Adrenal gland (tissue), 12 donors: Measurements from ENCODE around the gene ABCC11. TPM values are rescaled to one million over a fixed set of nuclear protein-coding genes. Genes with fewer than 3 reads are reported as not detected.
A peak's percentile ranks its signal among the peaks of the same experiment; 100 is the strongest.

Source experiments
- DNase-seq, 7 donors: peaks; one replicate each; pipeline ENCODE4 v3.0.0-alpha.2; 2019 to 2020
- H3K27ac ChIP-seq, 5 donors: fragments of 200-600 bp; sonication (generic) in 4 of 5; 1 replicate in 3 of 5; 2 replicates in 2 of 5; pipeline versions ENCODE4 v1.5.1 to v1.8.0; 2016 to 2020; ENCODE audit warnings: mild to moderate bottlenecking in 1 of 5
- H3K27me3 ChIP-seq: fragments of 200-600 bp; 2 replicates; pipeline ENCODE4 v1.8.0; 2021
- H3K36me3 ChIP-seq, 2 donors: fragments of 200-600 bp; replicated peaks in 1 of 2; 1 replicate in 1 of 2; 2 replicates in 1 of 2; pipeline versions ENCODE4 v1.5.1 to v1.8.0; 2018 to 2022
- H3K4me1 ChIP-seq, 2 donors: fragments of 200-600 bp; replicated peaks in 1 of 2; 1 replicate in 1 of 2; 2 replicates in 1 of 2; pipeline versions ENCODE4 v1.5.1 to v1.8.0; 2018 to 2021
- H3K4me3 ChIP-seq, 4 donors: fragments of 200-600 bp; sonication (generic) in 3 of 4; one replicate each; pipeline ENCODE4 v1.5.1; 2016 to 2018
- H3K9me3 ChIP-seq, 3 donors: fragments of 200-600 bp; sonication (generic) in 1 of 3; replicated peaks in 1 of 3; 1 replicate in 2 of 3; 2 replicates in 1 of 3; pipeline versions ENCODE4 v1.5.1 to v1.8.0; 2016 to 2021
- CTCF ChIP-seq, 6 experiments: fragments of 450-650 bp in 4 of 6; fragments of 200-600 bp in 2 of 6; sonication (generic) in 1 of 6; IDR thresholded peaks; 1 replicate in 5 of 6; 2 replicates in 1 of 6; pipeline versions ENCODE4 v1.5.1 to v1.8.0; 2016 to 2021; ENCODE audit warnings: antibody characterized with exemption in 6 of 6, mild to moderate bottlenecking in 2 of 6, moderate library complexity in 1 of 6
- POLR2A ChIP-seq, 2 donors: fragments of 450-650 bp; IDR thresholded peaks; one replicate each; pipeline ENCODE4 v1.6.1; 2017; ENCODE audit warnings: antibody characterized with exemption in 2 of 2, mild to moderate bottlenecking in 2 of 2, moderate library complexity in 1 of 2
- WGBS, 4 donors: extraction: QIAGEN DNeasy Blood & Tissue Kit in 2 of 4; methylation state at CpG; one replicate each; pipeline versions ENCODE4 v1.1.5 to v1.1.7; 2013 to 2017; 5-methylcytosine and 5-hydroxymethylcytosine counted together
- intact Hi-C, 2 donors: fragments of 100-400 bp; cut with DNase I; formaldehyde crosslinking; loops; one replicate each; pipeline versions ENCODE4 v1.14.1 to v1.15.0; 2022 to 2023
- polyA plus RNA-seq, 3 donors: library from polyadenylated mRNA; stranded (reverse); fragments of 200-250 nt in 2 of 3; fragments of 350-450 nt in 1 of 3; fragmentation: Illumina TruSeq in 1 of 3; extraction: RNeasy Lipid Tissue Mini Kit (QIAGEN cat#74804) in 1 of 3; gene quantifications; one replicate each; pipeline ENCODE4 v1.2.3, GENCODE V29; 2013 to 2014
- total RNA-seq, 9 donors: library from RNA; depleted of rRNA in 4 of 9; stranded (reverse); fragments of >200 nt in 4 of 9; fragments of 120-200 nt in 1 of 9; fragmentation: NEBNext Ultra II Directional in 1 of 9; extraction: Animal tissue kit (Norgen Biotek cat#: 25700) in 1 of 9; gene quantifications; one replicate each; pipeline versions ENCODE4 v1.1.0 to v1.2.4, GENCODE V29; 2013 to 2023
- donor health status: healthy with polysubstance abuse.
- donor health status: Bipolar disorder and iron deficiency.
- donor health status: DM: yes; HTN: yes; CAD: no.
- donor health status: DM: no; HTN: no; CAD: no.
- donor health status: DM: no; HTN: no; CAD: no.
- donor health status: DM: yes; HTN: yes; CAD: no.

ABCC11 gene
- total and polyA plus RNA-seq, 12 donors: 0.17 to 0.74 (median 0.27) TPM; not detected in 3

- Histone ChIP-seq H3K4me1 (peaks cover 3 to 26% of the 10 kb centered on the region in 2 donors), H3K27ac (no peak overlapping the region), H3K36me3 (peaks cover 0 to 6% of the 10 kb centered on the region in 2 donors), H3K27me3 (no peaks in the 10 kb centered on the region), H3K9me3 (no peaks in the 10 kb centered on the region), H3K4me3 (no peak overlapping the region)
- intact Hi-C loops: no loop called here
- DNase-seq: no peak
- TF ChIP-seq POLR2A (IDR thresholded peaks at IDR 0.05) (no peak), CTCF (IDR thresholded peaks at IDR 0.05) (no peak)
- 87 to 92% (median 90%) methylated on average over 5 of the region's 5 CpGs for WGBS, 4 donors
Observed at GRCh38 chr16:48252013-48252412, 4.7 kb upstream of the ABCC11 start.

- Histone ChIP-seq H3K4me1 (peaks cover 16 to 39% of the 10 kb centered on the region in 2 donors), H3K27me3 (no peaks in the 10 kb centered on the region), H3K36me3 (peaks cover 0 to 6% of the 10 kb centered on the region in 2 donors), H3K27ac (no peak overlapping the region), H3K4me3 (no peak overlapping the region), H3K9me3 (no peaks in the 10 kb centered on the region)
- WGBS, 4 donors: 88 to 93% (median 90%) methylated on average over 5 of the region's 5 CpGs
- DNase-seq: no peak
- TF ChIP-seq CTCF (IDR thresholded peaks at IDR 0.05) (no peak), POLR2A (IDR thresholded peaks at IDR 0.05) (no peak)
- intact Hi-C loops: no loop called here
Observed at GRCh38 chr16:48250520-48251278, 3.4 kb upstream of the ABCC11 start.

DNA sequence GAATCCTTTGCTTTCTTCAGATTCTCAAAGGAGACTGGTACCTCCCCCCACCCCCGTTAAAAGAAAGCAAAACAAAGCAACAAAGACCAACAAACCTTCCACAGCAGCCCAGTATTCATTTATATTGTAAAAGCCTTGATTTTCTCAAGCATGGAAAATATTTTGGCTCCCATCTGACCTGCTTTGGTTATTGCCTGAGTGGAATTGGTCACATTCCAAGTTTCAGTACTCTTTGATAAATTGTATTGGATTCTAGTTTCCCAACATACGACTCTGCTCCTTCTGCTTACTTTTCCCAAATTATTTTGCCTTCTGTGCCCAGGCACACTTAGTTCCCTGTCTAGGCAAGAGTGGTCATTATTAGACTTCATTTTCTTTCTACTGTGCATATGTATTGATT is 1.3 kb downstream of the ABCC11 start:
- WGBS, 4 donors: 9 to 28% (median 24%) methylated on average over 2 of the region's 2 CpGs
- Histone ChIP-seq H3K9me3 (no peaks in the 10 kb centered on the region), H3K36me3 (no peaks in the 10 kb centered on the region), H3K27me3 (no peaks in the 10 kb centered on the region), H3K27ac (peak overlapping the region in 1 of 5 donors; percentile 15), H3K4me3 (peak overlapping the region in 1 of 4 donors; percentile 6), H3K4me1 (peaks cover 26 to 44% of the 10 kb centered on the region in 2 donors)
- intact Hi-C loops: no loop called here
- no peak for DNase-seq
- TF ChIP-seq POLR2A (IDR thresholded peaks at IDR 0.05) (no peak), CTCF (IDR thresholded peaks at IDR 0.05) (no peak)

DNA sequence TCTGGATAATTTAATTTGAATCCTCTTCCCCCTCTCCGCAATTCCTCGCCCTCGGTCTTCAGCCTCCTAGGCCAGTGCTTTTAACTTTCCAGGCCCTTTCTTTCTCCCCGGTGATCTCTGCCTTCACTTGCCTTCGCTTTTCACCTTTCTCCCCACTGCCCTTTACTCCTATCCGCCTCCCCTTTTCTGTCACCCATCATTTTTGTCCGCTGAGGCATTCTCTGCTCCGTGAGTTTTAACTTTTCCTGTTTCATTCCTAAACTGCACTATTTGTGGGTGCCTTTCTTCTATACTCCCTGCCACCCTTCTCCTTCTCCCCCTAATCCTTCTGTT is 2.5 kb downstream of the ABCC11 start:
- DNase-seq: no peak
- H3K4me3 ChIP-seq: peak overlapping the region; percentile 62 to 94 (median 86)
- H3K27me3 ChIP-seq: no peaks in the 10 kb centered on the region
- peaks cover 26 to 34% of the 10 kb centered on the region in 2 donors for H3K4me1 ChIP-seq
- H3K36me3 ChIP-seq: no peaks in the 10 kb centered on the region
- intact Hi-C loops: no loop called here
- TF ChIP-seq POLR2A (IDR thresholded peaks at IDR 0.05) (no peak), CTCF (IDR thresholded peaks at IDR 0.05) (no peak)
- 1 to 6% (median 4%) methylated on average over 8 of the region's 8 CpGs for WGBS, 4 donors
- H3K27ac ChIP-seq: peak overlapping the region in 4 of 5 donors; percentile 81 to 95 (median 92)
- H3K9me3 ChIP-seq: no peaks in the 10 kb centered on the region
